ENCODE measurements around the gene HNRNPH1.

- no peak for TF ChIP-seq CTCF (IDR thresholded peaks at IDR 0.05)
- TF ChIP-seq EP300 (IDR thresholded peaks at IDR 0.05) = no peak
- TF ChIP-seq POLR2A (IDR thresholded peaks at IDR 0.05) = no peak
- no peak for TF ChIP-seq POLR2AphosphoS5 (IDR thresholded peaks at IDR 0.05)
Observed at GRCh38 chr5:179572386-179572785, 51.1 kb downstream of the HNRNPH1 start.
